Gastrocnemius medialis (tissue), 4 donors: ENCODE measurements around the gene CLDN18. TPM values are rescaled to one million over a fixed set of nuclear protein-coding genes. Genes with fewer than 3 reads are reported as not detected.

ENCODE experiments used
- ATAC-seq, 2 donors: fragments of 150-250 bp; one replicate each; pipeline ENCODE4 v1.9.1; 2016
- DNase-seq, 2 donors: peaks; one replicate each; pipeline ENCODE4 v3.0.0-alpha.2; 2019
- H3K27ac ChIP-seq, 4 donors: fragments of 200-600 bp; sonication (generic); 1 replicate in 1 of 4; 2 replicates in 3 of 4; pipeline ENCODE4 v1.5.1; 2016 to 2018; ENCODE audit warnings: mild to moderate bottlenecking in 2 of 4, moderate library complexity in 1 of 4
- H3K27me3 ChIP-seq, 3 donors: fragments of 200-600 bp; sonication (generic) in 2 of 3; 1 replicate in 1 of 3; 2 replicates in 2 of 3; pipeline versions ENCODE4 v1.5.1 to v1.6.0; 2016 to 2019; ENCODE audit warnings: mild to moderate bottlenecking in 1 of 3, moderate library complexity in 1 of 3
- H3K36me3 ChIP-seq, 2 donors: fragments of 200-600 bp; sonication (generic) in 1 of 2; one replicate each; pipeline ENCODE4 v1.5.1; 2017 to 2018
- H3K4me1 ChIP-seq, 2 donors: fragments of 200-600 bp; sonication (generic) in 1 of 2; one replicate each; pipeline ENCODE4 v1.5.1; 2016 to 2017; ENCODE audit warnings: mild to moderate bottlenecking in 2 of 2
- H3K4me3 ChIP-seq, 4 donors: fragments of 200-600 bp; sonication (generic) in 3 of 4; 1 replicate in 1 of 4; 2 replicates in 3 of 4; pipeline ENCODE4 v1.5.1; 2016 to 2019; ENCODE audit warnings: mild to moderate bottlenecking in 2 of 4
- H3K9me3 ChIP-seq, 3 donors: fragments of 200-600 bp; sonication (generic) in 2 of 3; 1 replicate in 1 of 3; 2 replicates in 2 of 3; pipeline ENCODE4 v1.5.1; 2016 to 2019
- CTCF ChIP-seq, 5 experiments: fragments of 450-650 bp in 3 of 5; fragments of 200-600 bp in 2 of 5; sonication (generic) in 2 of 5; IDR thresholded peaks in 4 of 5; conservative IDR thresholded peaks in 1 of 5; 1 replicate in 4 of 5; 2 replicates in 1 of 5; pipeline ENCODE4 v1.5.1; 2016 to 2019; ENCODE audit warnings: antibody characterized with exemption in 5 of 5, mild to moderate bottlenecking in 3 of 5, moderate library complexity in 3 of 5
- POLR2A ChIP-seq, 2 donors: fragments of 450-650 bp; IDR thresholded peaks; one replicate each; pipeline ENCODE4 v1.6.1; 2017; ENCODE audit warnings: antibody characterized with exemption in 2 of 2, mild to moderate bottlenecking in 2 of 2, moderate library complexity in 2 of 2
- in situ Hi-C, 4 donors: fragments of 200-750 bp; cut with MboI; loops; one replicate each; pipeline versions ENCODE4 v1.15.0 to v1.8.0; 2017; ENCODE audit warnings: low sequenced_read_pairs in 4 of 4
- intact Hi-C: fragments of 100-400 bp; cut with DNase I; formaldehyde crosslinking; loops from one replicate; pipeline ENCODE4 v1.15.1; 2023; ENCODE audit warnings: low total_unique reads
- total RNA-seq, 4 donors: library from RNA; depleted of rRNA; stranded (reverse); fragments of >200 nt; gene quantifications; one replicate each; pipeline versions ENCODE4 v1.1.0 to v1.2.3, GENCODE V29; 2016

CLDN18 gene
- total RNA-seq, 4 donors from 2014 or later = not detected

GRCh38 chr3:137990427-137990826 lies 19.5 kb upstream of the CLDN18 start:
- no peak for TF ChIP-seq CTCF (IDR thresholded peaks at IDR 0.05 in 4 of 5, conservative IDR thresholded peaks at IDR 0.05 in 1 of 5)
- no peak for TF ChIP-seq POLR2A (IDR thresholded peaks at IDR 0.05)
- H3K27me3 ChIP-seq = peaks cover 0 to 4% (median 0%) of the 10 kb centered on the region in 3 donors
- in situ Hi-C loops (no loop called here), intact Hi-C loops (no loop called here)
- H3K4me1 ChIP-seq = no peaks in the 10 kb centered on the region
- ATAC-seq (no peak), DNase-seq (no peak)
- H3K27ac ChIP-seq = no peak overlapping the region
- H3K9me3 ChIP-seq = no peaks in the 10 kb centered on the region
- no peak overlapping the region for H3K4me3 ChIP-seq
- H3K36me3 ChIP-seq = no peaks in the 10 kb centered on the region

GRCh38 chr3:137992592-137992991 lies 17.4 kb upstream of the CLDN18 start:
- no peaks in the 10 kb centered on the region for H3K4me1 ChIP-seq
- DNase-seq = no peak
- no peak overlapping the region for H3K27ac ChIP-seq
- H3K27me3 ChIP-seq = peaks cover 0 to 6% (median 0%) of the 10 kb centered on the region in 3 donors
- no peaks in the 10 kb centered on the region for H3K36me3 ChIP-seq
- no peak overlapping the region for H3K4me3 ChIP-seq
- no peaks in the 10 kb centered on the region for H3K9me3 ChIP-seq
- TF ChIP-seq POLR2A (IDR thresholded peaks at IDR 0.05) (no peak), CTCF (IDR thresholded peaks at IDR 0.05 in 4 of 5, conservative IDR thresholded peaks at IDR 0.05 in 1 of 5) (no peak)
- ATAC-seq = no peak
- intact Hi-C loops (no loop called here), in situ Hi-C loops (no loop called here)

GRCh38 chr3:137998121-137999042 lies 11.6 kb upstream of the CLDN18 start:
- no peak overlapping the region for H3K27ac ChIP-seq
- intact Hi-C loops (no loop called here), in situ Hi-C loops (no loop called here)
- ATAC-seq = no peak
- no peaks in the 10 kb centered on the region for H3K4me1 ChIP-seq
- peaks cover 0 to 7% (median 0%) of the 10 kb centered on the region in 3 donors for H3K27me3 ChIP-seq
- H3K36me3 ChIP-seq = no peaks in the 10 kb centered on the region
- no peak for DNase-seq
- TF ChIP-seq CTCF (IDR thresholded peaks at IDR 0.05 in 4 of 5, conservative IDR thresholded peaks at IDR 0.05 in 1 of 5) = no peak
- TF ChIP-seq POLR2A (IDR thresholded peaks at IDR 0.05) = no peak
- no peaks in the 10 kb centered on the region for H3K9me3 ChIP-seq
- no peak overlapping the region for H3K4me3 ChIP-seq

- Histone ChIP-seq H3K36me3 (no peaks in the 10 kb centered on the region), H3K4me1 (no peaks in the 10 kb centered on the region), H3K9me3 (no peaks in the 10 kb centered on the region), H3K4me3 (no peak overlapping the region), H3K27me3 (no peaks in the 10 kb centered on the region), H3K27ac (no peak overlapping the region)
- DNase-seq = no peak
- in situ Hi-C loops (no loop called here), intact Hi-C loops (no loop called here)
- no peak for TF ChIP-seq CTCF (IDR thresholded peaks at IDR 0.05 in 4 of 5, conservative IDR thresholded peaks at IDR 0.05 in 1 of 5)
- no peak for TF ChIP-seq POLR2A (IDR thresholded peaks at IDR 0.05)
- ATAC-seq = no peak
Observed at GRCh38 chr3:138003069-138003468, 6.9 kb upstream of the CLDN18 start.
